ENCODE measurements around the gene LEKR1.

GRCh38 chr3:156814295-156814694 is 11.9 kb upstream of the LEKR1 start:
- TF ChIP-seq POLR2AphosphoS5 (IDR thresholded peaks at IDR 0.05; ENCODE audit: low read depth, low read length) (no peak), TAF1 (IDR thresholded peaks at IDR 0.05; ENCODE audit: borderline replicate concordance, insufficient read depth, low read length) (no peak), REST (IDR thresholded peaks at IDR 0.05; ENCODE audit: insufficient read depth in 1 of 2, low read depth in 2 of 2, low read length in 2 of 2) (no peak)

Data from PFSK-1 (cell line).